HFFc6 (cell line): ENCODE data around the gene EIF6. TPM values are rescaled to one million over a fixed set of nuclear protein-coding genes. Genes with fewer than 3 reads are reported as not detected.

Experiments
- DNase-seq: peaks from one replicate; pipeline ENCODE4 v3.0.0-alpha.2; 2018
- H3K27ac Mint-ChIP-seq: 2 replicates; pipeline ENCODE4 v1.8.0; 2020; ENCODE audit warnings: mild to moderate bottlenecking, mixed read lengths
- H3K27me3 Mint-ChIP-seq: 2 replicates; pipeline ENCODE4 v1.8.0; 2021; ENCODE audit warnings: mild to moderate bottlenecking, moderate library complexity, mixed read lengths; ENCODE audit not compliant: insufficient read depth
- H3K36me3 Mint-ChIP-seq: 2 replicates; pipeline ENCODE4 v1.8.0; 2021; ENCODE audit warnings: low read depth, mixed read lengths
- H3K4me1 Mint-ChIP-seq: 2 replicates; pipeline ENCODE4 v1.8.0; 2020; ENCODE audit warnings: low read depth, mixed read lengths
- H3K4me3 Mint-ChIP-seq: 2 replicates; pipeline ENCODE4 v1.8.0; 2020; ENCODE audit warnings: mild to moderate bottlenecking, moderate library complexity, mixed read lengths
- H3K9me3 Mint-ChIP-seq: 2 replicates; pipeline ENCODE4 v1.8.0; 2020; ENCODE audit warnings: mild to moderate bottlenecking, mixed read lengths
- CTCF ChIP-seq: fragments of 200-600 bp; sonication (generic); IDR thresholded peaks from 2 replicates; pipeline ENCODE4 v1.5.0; 2021; ENCODE audit warnings: antibody characterized with exemption, mild to moderate bottlenecking
- total RNA-seq, 6 experiments: library from RNA; stranded (reverse); fragmentation: NEBNext Ultra II Directional; extraction: Animal tissue kit (Norgen Biotek cat#: 25700); gene quantifications; 2 replicates in 1 of 6; 3 replicates in 5 of 6; pipeline ENCODE4 v1.2.3, GENCODE V29; 2021

Gene EIF6
- total RNA-seq, 6 experiments from 2014 or later: 176 to 194 (median 185) TPM

DNA sequence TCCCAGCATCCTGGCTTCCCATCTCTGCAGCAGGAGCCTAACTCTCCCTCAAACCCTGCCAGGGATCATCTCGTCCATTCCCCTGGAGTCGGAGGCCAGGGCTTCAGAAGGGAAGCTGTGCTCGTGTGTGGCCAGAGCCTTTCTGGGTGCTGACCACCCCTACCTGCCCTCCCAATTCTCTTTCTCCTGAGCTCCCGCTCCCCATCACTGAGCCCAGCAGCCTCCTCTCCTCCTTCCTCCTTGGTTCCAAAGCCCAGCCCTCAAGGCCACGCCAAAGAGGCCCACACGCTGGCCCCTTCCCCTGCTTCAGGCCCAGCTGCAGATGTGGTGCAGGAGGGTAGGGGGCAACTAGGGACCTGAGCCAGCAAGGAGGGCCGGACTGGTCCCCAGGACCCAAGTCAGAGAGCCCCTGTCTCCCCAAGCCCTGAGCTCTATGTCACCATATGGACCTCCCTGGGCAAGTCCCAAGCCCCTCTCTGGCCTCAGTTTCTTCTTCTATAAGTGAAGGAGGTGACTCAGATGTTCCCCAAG, 6.4 kb upstream of the EIF6 start:
- no peak for TF ChIP-seq CTCF
- DNase-seq: no peak
- H3K27me3 Mint-ChIP-seq: peaks cover 12% of the 10 kb centered on the region
- H3K9me3 Mint-ChIP-seq: no peaks in the 10 kb centered on the region
- H3K4me3 Mint-ChIP-seq: no peak overlapping the region
- H3K4me1 Mint-ChIP-seq: peaks cover 3% of the 10 kb centered on the region
- H3K27ac Mint-ChIP-seq: no peak overlapping the region
- H3K36me3 Mint-ChIP-seq: peaks cover 2% of the 10 kb centered on the region; the same call in 1 of the 2 replicates

GRCh38 chr20:35290186-35290886, 5.8 kb upstream of the EIF6 start:
- no peak for TF ChIP-seq CTCF
- DNase-seq: no peak
- Mint-ChIP-seq H3K36me3 (peaks cover 4% of the 10 kb centered on the region; the same call in 1 of the 2 replicates), H3K9me3 (no peaks in the 10 kb centered on the region), H3K27ac (no peak overlapping the region), H3K4me3 (no peak overlapping the region), H3K27me3 (peaks cover 12% of the 10 kb centered on the region), H3K4me1 (peaks cover 9% of the 10 kb centered on the region)

DNA sequence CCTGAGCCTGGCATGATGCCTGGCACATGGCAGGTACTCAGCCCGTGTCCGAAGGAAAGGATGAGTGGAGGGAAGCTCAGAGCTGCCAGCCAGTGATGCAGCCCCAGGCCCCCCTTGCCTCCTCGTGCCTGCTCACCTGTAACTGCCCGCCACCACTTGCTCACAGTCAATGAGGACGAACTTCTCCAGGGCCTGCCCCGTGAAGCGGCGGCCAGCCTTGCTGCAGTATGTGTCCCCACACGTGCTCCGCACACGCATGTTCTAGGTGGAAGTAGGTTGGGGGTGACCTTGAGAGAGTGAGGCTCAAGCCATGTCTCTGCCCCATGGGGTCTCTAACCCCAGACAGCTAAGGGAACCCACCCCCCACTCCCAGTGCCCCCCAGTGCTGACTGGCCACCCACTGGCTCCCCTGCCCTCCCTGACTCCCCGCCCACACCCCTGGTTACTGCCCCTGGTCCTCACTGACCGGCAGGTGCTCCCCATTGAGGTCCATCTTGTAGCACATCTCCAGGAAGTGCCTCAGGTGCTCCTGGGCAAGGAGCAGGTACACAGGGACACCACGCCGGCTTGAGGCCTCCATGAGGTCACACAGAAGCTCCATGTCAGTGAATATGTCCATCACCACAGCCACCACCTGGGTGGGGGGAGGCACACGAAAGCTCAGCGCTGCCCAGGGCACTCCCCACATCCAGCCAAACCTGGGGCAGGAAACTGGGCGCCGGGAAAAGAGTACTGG, 3.9 kb upstream of the EIF6 start:
- DNase-seq: no peak
- no peaks in the 10 kb centered on the region for H3K9me3 Mint-ChIP-seq
- peaks cover 9% of the 10 kb centered on the region; the same call in 1 of the 2 replicates for H3K36me3 Mint-ChIP-seq
- H3K27me3 Mint-ChIP-seq: peaks cover 6% of the 10 kb centered on the region
- no peak for TF ChIP-seq CTCF
- H3K4me1 Mint-ChIP-seq: peaks cover 20% of the 10 kb centered on the region
- no peak overlapping the region for H3K27ac Mint-ChIP-seq
- no peak overlapping the region for H3K4me3 Mint-ChIP-seq

- Mint-ChIP-seq H3K27me3 (peaks cover 5% of the 10 kb centered on the region), H3K4me1 (peaks cover 26% of the 10 kb centered on the region), H3K36me3 (peaks cover 9% of the 10 kb centered on the region; the same call in 1 of the 2 replicates), H3K27ac (no peak overlapping the region), H3K4me3 (no peak overlapping the region), H3K9me3 (no peaks in the 10 kb centered on the region)
- DNase-seq: no peak
- no peak for TF ChIP-seq CTCF
Measured at GRCh38 chr20:35287509-35288324, 3.1 kb upstream of the EIF6 start.

DNA sequence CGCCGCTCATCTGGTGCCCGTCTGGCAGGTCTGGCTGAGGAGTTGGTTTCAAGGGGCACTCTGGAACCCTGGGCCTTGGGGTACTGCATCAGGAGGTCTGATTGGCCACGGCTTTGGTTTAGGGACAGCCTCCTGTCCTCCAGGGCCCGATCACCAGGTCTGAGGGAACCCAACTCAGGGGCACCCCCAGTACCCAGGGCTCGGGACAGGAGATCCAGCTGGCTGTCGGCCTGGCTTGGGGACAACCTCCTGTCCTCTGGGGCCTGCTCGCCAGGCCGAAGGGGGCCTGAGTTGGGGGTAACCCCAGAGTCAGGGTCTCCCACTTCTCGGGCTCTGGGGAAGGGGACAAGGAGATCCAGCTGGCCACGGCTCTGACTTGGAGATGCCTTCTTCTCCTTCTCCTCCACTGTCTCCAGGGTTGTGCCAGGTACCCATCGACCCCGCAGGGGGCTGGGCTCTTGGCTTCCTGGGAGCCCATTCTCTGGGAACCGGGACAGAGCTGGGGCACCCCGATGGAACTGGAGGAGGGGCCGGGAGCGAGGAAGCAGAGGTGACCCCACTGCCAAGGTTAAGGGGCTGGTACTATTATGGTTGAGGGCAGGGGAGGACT, 2.4 kb upstream of the EIF6 start:
- no peak for DNase-seq
- H3K36me3 Mint-ChIP-seq: peaks cover 13% of the 10 kb centered on the region
- no peaks in the 10 kb centered on the region for H3K9me3 Mint-ChIP-seq
- peaks cover 26% of the 10 kb centered on the region for H3K4me1 Mint-ChIP-seq
- TF ChIP-seq CTCF: no peak
- peaks cover 2% of the 10 kb centered on the region for H3K27me3 Mint-ChIP-seq
- no peak overlapping the region for H3K27ac Mint-ChIP-seq
- H3K4me3 Mint-ChIP-seq: no peak overlapping the region
